DMS 273 (cell line): ENCODE data around the gene ZNF407.
"Not testable (repeated sequence)": the region's sequence is repeated elsewhere in the genome, so short reads cannot be mapped to it uniquely, and the experiment has no call there.

Source experiments
- DNase-seq: peaks from one replicate; lab custom pipeline; 2025; ENCODE audit not compliant: unreplicated experiment; lab: John Stamatoyannopoulos, UW

Gene ZNF407

DNA sequence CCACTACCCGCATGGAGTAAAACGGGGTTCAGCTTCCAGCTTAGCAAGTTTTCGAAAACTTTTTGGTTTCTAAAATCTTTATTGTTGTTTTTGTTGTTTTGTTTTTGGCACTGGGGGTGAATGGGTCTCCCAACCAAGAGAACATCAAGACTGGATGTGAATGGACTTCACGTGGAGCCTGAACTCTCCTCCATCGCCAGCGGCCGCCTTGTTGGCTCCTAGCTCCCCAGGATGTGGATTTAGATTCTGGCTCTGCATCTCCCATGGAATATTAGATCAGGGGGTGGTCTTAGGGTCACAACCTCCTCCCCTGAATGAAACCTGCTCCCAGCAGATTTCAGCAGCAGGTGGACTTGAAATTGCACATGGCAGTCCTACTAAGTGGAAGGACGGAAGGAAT, 488.0 kb downstream of the ZNF407 start:
- DNase-seq: not testable (repeated sequence)

DNA sequence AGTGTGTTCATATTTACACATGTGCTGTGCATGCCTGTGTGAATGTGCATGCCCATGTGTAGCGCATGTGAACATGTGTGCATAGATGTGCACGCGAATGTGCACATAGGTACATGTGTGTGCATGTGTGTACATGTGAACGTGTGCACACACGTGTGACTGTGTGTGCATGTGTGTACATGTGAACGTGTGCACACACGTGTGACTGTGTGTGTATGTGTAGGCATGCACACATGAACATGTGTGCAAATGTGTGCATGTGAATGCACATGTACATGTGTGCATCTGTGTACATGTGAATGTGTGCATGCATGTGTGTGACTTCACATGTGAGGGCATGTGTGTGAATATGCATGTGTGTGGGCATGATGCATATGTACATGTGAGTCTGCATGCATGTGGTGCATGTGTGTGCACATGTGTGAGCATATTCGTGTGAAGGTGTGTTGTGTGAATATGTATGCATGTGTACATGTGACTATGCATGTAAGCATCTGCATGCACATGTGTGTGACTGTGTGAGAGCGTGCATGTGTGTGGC, 488.9 kb downstream of the ZNF407 start:
- no peak for DNase-seq

DNA sequence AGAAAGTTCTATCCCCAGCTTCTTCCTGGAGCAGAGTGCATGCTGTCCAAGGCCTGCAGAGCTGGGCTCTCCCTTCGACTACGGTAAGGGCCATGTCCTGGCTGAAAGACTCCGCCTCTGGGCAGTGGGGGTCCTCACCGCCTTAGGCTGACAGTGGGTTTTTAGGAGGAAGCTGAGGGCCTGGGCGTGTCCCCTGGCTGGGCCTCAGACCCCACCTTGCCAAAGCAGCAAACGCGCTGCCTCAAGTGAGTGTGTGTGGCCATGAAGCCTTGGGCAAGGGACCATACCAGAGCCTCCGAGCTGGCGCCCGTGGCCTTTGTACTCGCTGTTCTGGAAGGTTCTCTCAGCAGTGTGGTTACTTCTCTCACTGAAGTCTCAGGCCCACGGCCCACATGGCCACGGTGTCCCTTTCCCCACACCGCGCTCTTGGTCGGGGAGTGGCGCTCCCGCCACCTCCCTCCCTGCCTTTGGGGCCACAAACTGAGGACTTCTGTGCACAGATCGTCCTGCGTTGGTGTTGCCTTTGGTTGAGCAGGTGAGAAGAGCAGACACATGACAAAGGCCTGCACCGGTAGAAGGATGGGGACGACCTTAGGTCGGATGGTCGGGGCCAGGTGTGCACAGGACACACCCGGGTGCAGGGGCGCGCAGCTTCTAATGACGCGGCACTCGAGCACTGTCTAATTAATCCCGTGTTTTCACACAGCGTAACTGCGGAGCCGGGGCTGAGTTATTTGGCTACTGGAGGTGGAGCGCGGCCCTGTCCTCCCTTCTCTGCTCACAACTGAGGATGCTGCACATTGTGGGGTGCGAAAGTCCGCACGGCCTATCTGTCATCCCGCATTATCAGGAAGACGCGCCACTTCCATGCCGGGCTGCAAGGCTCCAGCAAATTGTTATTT, 489.7 kb downstream of the ZNF407 start:
- no peak for DNase-seq

DNA sequence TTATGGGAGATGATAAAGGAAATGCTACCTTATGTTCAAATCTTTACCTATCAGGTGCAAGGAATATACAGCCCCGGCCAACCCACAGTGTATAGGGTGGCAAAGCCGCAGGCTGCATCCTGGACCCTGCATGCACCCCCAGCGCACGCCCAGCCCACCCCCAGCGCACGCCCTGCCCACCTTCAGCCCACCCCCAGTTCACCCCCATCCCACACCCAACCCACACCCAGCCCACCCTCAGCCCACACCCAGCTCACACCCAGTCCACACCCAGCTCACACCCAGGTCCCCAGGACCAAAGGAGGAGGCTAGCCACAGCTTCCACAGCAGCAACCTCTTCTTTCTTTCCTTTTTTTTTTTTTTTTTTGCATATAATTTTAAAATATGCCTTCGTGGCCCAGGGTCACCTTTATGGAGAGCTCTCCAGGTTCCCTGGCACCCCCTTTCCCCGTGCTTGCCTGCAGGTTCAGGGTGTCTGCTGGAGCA, 490.4 kb downstream of the ZNF407 start:
- DNase-seq: no peak

DNA sequence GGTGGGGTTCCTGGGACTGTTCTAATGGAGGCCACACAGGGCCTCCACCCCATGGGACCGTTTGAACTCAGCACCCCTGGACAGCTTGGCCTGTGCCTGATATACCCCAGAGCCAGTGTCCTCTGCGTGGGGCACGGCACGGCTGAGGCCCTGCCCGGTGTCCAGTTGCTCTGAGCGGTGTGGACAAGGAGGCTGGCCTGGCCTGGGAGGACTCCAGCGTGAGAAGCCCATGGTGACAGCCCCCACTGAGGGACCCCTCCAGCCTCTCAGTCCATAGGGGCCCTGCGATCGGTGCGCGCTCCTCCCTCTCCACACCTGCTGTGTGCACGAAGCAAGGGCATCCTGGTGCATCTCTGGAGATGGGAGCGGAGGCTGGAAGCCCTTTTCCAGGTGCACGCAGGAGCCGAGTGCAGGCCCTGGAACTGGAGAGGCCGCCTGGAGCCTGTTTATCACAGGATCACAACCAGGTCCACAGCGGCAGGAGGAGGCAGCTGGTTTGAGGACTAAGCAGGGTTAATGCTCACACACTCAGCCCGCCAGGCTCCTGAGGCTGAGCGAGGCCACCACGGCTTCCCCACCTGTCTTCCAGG, 491.0 kb downstream of the ZNF407 start:
- no peak for DNase-seq

DNA sequence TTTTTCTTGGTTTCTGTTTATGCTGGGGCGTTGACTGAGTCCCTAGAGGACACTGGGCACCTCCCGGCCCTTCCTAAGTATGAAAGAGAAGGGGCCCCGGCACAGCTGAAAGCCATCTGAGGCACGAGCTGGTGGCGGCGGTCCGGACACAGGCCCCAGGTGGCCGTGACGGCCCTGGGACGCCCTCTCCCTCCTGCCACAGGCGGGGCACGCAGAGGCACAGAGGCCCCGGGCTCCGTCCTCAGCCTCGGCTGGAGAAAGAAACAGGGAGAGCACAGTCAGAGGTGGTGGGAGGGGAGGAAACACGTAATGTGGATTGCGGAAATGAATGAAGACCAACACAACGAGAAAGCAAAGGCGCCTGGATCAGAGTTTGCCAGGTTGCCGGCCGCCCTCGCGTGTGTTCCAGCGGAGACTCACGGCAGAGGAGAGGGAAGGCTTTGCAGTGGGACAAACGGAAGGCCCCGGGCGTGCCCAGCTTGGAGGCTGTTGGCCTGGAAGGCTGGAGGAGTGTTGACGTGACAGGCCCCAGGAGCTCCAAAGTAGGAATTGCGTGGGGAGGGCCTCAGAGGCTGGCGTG, 492.2 kb downstream of the ZNF407 start:
- DNase-seq: no peak

DNA sequence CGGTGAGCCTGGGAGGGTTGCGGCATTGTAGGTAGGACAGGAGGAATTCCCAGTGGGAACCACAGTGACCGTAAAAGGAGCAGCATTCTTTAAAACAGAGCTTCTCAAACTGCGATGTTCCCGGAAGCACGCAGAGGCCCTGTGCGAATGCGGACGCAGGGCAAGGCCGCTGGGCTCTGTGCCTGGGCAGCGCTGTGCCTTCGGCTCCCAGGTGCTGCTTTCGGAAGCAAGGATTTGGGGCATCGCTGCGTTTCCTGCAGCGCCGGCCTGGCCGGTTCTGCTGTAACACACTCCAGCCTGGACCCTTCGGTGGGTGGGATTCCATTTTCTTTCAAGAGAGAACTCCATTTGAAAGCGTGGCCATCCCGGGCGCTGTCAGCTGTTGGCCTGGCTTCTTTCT, 492.7 kb downstream of the ZNF407 start:
- DNase-seq: no peak

DNA sequence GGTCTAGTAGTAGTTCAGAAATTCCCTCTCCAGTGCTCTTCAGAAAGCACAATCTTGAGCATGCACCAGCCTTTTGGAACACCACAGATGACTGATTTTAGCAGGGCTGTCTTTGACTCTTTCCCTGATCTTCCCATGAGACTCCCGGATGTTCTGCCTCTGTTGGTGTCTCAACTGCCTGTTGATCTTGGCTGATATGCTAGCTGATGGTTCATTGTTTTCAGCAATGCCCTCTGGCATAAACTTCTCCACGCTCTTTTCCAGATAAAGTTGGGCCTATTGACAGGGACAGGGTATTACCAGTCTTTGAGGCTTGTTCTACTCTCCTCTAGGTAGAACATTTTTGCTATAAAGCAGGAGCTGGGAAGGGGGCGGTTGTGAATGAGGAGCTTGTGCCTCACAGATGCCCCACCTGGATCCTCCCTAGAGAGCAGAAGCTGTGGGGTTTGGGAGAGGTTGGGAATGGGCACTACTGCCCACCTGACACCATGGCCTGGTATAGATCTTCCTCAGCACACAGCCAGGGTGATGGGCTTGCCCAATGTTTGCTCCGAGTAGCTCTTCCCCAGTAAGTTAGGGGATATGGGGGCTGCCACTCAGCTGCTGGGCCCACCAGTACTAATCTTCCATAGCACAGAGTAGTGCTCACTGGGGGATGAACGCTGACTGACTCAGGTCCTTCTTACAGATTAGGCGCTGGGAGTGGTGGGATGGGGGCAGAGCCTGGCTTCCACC, 500.0 kb downstream of the ZNF407 start:
- no peak for DNase-seq

DNA sequence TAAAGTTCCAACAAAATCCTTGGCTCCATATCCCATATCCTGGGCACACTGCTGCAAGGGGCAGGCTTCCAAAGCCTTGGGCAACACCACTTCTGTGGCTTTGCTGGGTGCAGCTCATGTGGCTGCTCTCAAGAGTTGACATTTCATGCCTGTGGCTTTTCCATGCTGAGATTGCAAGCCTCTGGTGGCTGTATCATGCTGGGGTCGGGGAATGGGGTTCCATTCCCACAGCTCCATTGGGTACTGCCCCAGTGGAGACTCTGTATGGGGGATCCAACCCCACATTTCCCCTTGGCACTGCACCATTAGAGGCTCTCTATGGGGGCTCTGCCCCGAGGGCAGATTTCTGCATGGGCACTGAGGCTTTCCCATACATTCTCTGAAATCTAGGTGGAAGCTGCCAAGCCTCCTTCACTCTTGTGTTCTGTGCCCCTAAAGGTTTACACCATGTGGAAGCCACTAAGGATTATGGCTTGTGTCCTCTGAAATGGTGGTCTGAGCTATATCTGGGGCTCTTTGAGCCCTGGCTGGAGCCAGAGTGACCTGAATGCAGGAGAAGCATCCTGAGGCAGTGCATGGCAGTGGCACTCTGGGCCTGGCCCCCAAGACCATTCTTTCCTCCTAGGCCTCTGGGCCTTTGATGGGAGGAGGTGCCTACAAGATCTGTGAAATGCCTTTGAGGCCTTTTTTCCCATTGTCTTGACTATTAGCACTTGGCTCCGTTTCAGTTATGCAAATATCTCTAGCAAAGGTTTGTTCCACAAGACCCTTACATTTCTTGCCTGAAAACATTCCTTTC, 503.4 kb downstream of the ZNF407 start:
- no peak for DNase-seq

DNA sequence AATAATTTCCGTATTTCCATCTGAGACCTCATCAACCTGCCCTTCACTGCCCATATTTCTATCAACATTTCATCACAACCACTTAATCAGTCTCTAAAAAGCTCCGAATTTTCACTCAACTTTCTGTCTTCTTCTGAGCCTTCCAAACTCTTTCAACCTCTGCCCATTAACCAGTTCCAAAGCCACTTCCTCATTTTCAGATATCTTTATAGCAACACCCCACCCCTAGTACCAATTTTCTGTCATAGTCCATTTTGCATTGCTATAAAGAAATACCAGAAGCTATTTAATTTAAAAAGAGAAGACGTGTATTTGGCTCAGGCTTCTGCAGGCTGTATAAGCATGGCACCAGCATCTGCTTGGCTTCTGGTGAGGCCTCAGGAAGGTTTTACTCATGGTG, 504.2 kb downstream of the ZNF407 start:
- no peak for DNase-seq

DNA sequence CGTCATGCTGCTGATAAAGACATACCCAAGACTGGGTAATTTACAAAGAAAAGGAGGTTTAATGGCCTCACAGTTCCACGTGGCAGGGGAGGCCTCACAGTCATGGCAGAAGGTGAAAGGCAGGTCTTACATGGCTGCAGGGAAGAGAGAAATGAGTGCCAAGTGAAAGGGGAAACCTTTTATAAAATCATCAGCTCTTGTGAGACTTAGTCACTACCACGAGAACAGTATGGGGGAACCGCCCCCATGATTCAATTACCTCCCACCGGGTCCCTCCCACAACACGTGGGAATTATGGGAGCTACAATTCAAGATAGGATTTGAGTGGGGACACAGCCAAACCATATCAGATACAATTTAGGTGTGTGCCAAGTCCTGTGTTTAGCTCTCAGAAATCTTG, 506.4 kb downstream of the ZNF407 start:
- DNase-seq: not testable (repeated sequence)

DNA sequence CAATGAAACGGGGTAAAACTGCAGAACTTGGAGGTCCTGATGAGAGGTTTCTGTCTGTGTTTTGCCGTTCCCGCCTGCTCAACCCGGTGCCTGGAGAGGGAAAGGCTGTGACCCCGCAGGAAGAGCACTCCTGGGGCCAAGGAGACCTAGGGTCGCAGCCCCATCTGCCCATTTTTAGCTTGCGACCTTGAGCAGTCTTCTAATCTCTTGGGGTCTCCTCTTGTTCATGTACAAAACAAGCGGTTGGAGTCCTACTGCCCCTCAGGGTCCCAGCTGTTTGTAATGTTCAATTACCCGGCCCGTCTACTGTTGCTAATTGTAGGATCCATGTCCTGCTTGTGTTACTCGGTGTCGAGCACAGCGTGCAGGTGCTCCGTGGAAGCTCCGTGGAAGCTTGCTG, 506.8 kb downstream of the ZNF407 start:
- DNase-seq: no peak

DNA sequence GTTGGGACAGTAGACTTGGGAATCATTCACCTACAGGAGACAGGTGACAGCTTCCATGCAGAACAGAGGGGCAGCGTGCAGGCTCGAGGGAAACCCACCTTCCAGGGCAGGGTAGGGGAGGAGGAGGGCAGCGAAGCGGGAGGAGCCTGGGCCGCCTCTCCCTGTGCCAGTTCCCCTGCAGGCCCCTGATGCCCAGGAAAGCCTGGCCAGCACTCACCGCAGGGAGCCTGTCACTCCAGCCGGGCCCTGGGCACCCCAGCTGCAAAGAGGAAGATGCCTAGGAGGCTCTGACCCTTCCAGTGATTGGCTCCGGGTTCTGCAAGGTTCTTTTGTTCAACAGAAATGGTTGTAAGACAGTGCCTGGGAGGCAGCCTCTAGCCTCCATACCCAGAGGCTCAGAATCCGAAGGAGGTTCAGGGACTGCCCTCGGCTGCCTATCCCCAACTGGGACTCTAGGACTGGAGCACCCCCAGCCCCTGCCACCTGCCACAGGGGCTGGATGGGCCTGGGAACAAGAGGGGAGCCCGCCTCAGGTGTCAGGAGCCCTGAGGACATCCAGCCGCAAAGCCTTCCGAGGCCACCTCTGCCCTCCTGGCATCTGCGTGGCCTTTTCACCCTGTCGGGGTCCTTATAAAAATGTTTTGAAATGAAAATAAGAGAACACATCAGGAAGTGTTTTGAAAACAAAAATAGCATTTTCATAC, 508.0 kb downstream of the ZNF407 start:
- no peak for DNase-seq

DNA sequence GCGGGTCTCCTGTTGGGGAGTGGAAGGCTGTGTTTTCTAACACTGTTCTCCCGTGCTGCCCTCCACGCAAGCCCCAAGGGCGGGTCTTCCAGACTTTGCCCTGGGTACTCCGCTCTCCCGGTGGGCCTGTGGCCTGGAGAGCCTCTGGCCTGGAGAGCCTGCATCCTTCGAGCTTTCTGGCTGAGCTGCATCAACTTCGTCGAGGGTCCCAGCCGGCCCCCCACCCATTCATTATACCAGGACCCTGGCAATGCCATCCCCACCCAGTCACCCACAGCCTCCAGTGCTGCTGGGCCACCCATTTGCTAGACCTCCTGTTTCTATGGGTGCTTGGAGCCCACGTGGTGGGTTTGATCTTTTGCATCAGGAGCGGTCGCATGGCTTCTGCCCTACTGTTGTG, 509.1 kb downstream of the ZNF407 start:
- DNase-seq: no peak

DNA sequence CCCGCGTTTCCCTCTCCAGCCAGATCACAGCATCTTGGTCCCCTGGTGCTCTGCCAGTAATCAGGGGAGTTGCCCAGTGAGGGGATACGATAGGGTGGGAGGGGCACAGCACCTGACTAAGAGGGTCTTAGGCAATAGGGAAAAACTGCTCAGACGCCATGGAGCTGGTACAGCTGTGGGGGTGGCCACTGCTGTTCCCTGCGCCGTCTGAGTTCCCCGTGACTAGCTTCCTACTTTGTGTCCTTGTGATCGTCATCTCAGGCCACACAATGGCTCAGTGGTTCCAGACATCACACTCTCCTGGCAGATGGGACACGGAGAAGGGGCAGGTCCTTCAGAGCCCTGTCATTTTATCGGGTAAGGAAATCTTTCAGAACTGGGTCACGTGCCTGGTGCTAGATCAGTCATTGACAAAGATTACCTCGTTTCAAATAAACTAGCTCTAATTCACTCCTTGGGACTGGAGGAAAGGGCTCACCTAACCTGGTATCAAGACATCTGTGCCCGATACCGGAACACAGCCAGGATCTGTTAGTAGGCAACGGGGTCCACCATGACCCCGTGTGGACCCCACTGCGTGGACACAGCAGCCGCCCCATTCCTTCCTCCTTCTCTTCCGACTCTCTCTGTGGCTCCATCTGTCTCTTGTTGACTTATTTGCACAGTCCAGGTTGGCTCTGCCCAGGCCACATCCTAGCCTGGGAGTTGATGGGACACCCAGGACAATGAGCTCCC, 509.7 kb downstream of the ZNF407 start:
- DNase-seq: no peak

DNA sequence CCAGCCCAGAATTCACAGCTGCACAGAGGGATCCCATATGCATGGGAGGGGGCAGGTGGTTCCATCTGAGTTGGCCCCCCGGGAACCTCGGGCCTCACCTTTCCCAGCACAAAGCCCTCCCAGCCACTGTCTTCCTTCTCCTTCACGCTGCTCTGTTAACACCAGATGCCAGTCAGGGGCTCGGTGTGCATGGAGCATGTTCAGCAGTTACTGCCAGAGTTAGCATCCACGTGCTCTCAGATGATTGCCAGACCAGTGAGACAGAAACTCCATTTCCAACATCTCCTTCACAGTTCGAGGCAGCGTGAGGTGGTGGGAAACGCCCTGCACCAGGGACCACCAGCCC, 510.2 kb downstream of the ZNF407 start:
- DNase-seq: no peak

DNA sequence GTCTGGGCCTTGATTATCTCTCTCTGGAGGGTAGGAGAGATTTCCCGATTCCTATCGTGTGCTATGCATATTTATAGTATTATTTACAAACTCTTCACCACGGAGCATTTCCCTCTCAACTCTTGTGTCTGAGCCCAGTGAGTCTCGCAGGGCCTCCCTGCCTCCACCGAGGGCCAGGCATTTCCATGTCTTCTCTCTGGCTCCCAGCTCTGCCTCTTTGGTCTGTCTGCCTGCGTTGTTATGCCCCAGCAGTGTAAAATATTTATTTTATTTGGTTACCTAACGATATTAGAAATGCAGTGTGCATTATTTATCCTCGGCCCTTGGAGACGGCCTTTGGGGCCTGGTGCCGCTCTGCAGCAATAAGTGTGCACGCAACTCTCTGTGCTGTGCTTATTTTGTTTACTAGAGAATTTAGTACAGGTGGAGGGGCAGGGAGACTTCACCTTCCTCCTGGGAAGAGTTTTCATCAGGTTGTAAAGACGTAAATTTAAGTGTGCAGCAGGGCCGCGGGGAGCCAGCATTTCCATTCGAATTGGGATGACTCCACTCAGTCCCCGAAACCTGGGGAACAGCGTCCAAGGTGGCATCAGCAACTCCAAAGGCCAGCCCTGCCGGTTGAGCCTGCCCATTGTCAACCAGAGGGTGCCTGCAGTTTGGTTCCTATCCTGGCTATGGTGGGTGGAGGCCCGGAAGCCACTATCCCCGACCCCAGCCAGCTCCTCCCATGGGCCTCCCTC, 511.1 kb downstream of the ZNF407 start:
- DNase-seq: no peak

DNA sequence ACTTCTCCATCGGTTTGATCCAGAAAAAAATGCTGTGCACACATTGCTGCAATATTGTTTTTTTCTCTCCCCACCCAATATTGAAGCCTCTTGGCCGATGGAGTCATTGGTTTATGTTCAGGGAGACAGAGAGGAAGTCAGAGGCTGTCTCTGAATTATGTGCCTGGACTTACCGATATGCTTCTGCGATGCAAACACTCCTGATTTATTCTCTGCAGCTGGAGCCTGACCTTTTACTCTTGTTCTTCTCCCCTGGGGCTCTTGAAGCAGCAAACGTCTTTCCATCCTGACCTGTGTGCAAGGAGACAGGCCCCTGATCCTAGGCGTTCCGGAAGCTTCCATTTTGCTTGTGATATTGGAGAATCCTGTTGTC, 511.6 kb downstream of the ZNF407 start:
- DNase-seq: no peak

DNA sequence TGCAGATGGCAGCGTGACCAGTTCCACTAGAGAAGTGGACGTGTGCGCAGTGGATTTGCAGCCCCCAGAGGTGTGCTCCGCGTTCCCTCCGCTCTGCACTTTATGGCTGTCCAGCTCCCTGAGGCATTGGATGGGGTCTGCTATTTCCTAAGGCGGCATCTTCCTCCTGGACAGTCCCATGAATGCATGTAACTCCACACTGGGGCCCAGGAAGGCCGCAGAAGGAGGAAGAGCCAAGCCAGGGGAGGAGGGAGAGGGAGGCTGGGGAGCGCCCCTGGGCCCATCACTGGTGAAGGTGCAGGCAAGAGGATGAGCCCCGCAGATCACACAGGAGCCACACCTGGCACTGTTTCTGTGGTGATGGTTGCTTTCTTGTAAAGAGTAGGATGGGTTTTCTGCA, 512.1 kb downstream of the ZNF407 start:
- no peak for DNase-seq
